Cerebellar cortex (tissue), 1 donor: ENCODE results near the gene RPS6KA5.

Experiments used
- DNase-seq: peaks from one replicate; pipeline ENCODE4 v3.0.0-alpha.2; 2015; ENCODE audit warnings: low spot score

RPS6KA5 gene

GRCh38 chr14:90938615-90939014 is 121.8 kb downstream of the RPS6KA5 start:
- no peak for DNase-seq

GRCh38 chr14:90936757-90937440 is 123.5 kb downstream of the RPS6KA5 start:
- DNase-seq, result peak; percentile 61

DNA sequence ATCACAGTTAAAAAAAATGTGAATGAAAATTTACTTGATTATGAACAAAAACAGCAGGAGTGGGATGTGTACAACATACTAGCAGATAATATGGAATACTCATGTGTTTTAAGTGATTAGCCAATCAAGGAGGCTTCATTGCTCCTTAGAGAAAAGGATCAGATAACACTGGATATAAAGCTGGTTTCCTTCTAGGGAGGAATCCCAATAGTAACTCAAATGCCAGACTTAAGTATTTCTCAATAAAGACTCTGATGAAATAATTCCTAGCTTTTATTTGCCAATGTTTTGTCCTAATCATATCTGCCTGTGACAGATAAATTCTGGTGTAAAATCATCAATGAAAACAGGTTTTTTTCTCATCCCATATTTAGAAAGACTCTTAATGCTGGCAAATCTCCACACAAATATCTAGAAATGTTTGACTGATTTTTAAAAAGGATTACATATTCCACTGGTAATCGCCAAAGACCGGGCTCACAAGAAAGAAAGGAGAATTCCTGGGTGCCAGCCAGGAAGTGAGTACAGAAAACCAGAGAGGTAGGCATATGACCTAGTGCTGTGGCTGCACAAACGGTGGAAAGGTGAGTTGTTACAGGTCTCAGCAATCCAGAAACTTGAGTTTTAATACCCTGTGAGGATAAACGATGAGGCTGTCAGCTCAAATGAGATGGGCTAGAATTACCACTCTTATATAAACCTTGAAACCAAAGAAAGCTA is 135.7 kb downstream of the RPS6KA5 start:
- DNase-seq, result peak; percentile 29

DNA sequence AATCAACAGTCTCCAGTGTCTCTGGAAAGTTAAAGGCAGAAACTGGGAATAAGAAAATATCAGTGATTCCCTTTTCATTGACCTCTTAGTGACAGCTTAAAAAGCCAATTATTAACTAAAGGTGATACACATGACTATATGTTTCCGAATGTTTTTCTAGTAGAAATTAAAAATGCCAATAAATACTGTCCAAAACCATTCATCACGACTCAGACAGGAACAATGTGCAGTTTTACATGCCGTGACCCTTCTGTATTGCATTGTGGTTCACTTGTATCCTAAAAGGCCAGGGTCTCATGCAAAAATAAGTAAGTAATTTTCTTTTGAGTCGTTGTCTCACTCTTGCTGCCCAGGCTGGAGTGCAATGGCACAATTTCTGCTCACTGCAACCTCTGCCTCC is 138.3 kb downstream of the RPS6KA5 start:
- DNase-seq, result no peak

GRCh38 chr14:90911121-90911520 is 149.3 kb downstream of the RPS6KA5 start:
- no peak for DNase-seq

DNA sequence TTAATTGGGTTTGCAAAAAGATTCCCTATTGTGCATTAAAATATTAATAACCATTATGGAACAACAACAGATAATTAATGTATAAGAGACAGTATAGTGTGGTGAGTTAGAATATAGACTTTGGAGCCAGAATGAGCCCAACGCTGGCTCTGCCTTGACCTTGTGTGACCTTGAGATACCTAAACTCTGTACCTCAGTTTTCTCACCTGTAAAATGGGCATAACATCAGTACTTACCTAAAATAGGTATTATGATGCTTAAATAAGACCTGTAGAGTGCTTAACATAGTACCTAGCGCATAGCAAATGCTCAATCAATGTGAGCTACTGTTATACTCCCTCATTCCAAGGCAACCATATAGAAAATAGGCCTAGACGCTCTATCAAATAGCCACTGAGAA is 153.3 kb downstream of the RPS6KA5 start:
- no peak for DNase-seq

- no peak for DNase-seq
These were observed 154.9 kb downstream of the RPS6KA5 start for GRCh38 chr14:90905531-90905930.

GRCh38 chr14:90903101-90903500 is 157.3 kb downstream of the RPS6KA5 start:
- peak; percentile 89 for DNase-seq

- peak; percentile 30 for DNase-seq
These were observed 159.9 kb downstream of the RPS6KA5 start for GRCh38 chr14:90900476-90901083.

GRCh38 chr14:90897022-90897421 is 163.4 kb downstream of the RPS6KA5 start:
- DNase-seq, result no peak

DNA sequence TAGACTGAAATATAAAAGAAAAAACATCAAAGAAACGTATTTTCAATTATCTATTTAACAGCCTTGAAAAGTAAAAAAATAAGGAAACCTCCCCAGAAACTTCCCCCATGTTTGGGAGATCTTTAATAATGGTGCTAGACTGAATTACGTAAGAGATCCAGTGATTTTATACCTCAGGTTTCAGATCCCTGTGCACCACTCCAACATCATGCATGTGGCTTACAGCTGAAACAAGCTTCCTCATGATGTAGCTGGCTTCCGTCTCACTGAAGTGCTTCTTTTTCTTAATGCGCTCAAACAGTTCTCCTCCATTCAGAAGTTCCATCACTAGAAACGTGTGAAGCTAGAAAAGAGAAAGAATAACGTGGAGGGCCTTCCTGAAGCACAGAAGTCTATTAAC is 166.2 kb downstream of the RPS6KA5 start:
- DNase-seq, result no peak

DNA sequence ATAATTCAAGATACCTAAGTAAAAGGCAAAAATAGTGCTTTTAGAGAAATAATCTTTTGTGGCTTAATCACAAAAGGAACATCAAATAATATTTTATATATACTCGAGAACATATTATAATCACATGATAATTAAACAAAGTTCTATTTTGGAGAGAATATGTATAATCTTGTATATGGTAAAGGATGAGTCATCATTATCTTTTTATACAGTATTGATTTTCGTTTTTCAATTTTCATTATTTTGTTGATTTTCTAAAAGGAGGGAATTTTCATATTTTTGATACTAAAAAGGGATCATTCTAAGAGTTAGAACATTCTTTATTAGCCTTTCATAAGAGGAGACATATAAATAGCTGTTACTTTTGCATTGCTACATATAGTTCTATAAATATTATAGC is 166.9 kb downstream of the RPS6KA5 start:
- no peak for DNase-seq

DNA sequence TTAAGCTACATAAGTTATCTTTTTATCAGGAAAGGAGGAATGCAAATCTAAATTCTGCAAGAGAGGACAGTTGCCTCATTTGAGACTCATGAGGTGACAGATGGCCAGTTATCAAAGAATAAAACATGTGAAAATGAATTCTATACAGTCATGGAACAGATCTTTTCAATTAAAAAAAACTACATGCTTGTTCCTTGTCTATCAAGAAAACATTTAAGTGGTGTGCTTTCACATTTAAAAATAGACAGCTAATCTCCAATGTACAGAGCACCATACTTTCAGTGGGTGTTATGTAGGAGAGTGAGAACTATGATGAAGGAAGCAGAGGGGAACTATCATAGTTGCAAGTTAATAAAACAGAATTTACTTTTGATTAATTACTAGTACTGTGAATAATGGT is 167.5 kb downstream of the RPS6KA5 start:
- no peak for DNase-seq

DNA sequence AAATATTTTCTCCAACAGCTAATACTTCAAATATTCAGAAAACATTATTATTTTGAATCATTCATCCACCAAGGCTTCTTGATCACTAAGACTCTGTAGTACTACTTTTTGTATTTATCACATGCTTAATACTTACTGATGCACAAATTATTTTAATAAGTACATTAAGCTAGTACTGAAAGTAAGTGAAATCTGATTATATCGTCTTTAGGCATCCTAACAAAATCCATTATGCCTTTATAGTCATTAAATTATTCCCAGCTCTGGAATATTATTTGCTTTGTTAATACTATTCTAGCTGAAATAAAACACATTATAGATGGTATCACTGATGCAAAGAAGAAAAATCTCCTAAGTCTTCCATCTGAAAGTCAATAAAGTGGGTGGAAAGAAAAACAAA is 169.1 kb downstream of the RPS6KA5 start:
- no peak for DNase-seq

DNA sequence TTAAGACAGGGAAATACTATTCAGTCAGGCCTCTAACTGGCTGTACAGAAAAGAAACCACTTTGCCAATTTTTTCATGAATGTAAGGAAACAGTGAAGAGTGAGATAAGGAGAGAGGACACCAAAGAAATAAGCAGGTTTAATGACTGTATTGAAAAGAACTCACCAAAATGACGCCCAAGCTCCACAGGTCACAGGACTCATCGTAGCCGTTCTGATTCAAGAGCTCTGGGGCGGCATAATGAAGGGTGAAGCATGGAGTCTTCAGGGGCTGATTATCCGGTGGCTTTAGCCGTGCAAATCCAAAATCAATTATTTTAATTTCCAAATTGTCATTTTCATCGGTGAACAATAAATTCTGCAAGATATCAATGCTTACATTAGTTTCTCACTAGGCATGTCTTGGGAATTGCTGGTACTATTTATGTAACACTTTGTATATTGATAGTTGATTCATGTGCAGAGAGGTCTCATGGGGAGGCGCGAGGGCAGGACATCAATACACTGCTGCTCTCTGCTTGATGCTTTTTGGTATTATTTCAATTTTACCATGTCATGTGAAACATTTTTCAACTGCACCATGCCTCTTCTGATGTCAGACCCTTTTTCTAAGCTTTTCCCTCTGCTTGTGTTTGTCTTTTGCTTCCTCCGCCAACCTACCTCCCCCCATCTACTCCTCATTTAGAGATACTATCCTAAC is 170.0 kb downstream of the RPS6KA5 start:
- DNase-seq, result no peak

DNA sequence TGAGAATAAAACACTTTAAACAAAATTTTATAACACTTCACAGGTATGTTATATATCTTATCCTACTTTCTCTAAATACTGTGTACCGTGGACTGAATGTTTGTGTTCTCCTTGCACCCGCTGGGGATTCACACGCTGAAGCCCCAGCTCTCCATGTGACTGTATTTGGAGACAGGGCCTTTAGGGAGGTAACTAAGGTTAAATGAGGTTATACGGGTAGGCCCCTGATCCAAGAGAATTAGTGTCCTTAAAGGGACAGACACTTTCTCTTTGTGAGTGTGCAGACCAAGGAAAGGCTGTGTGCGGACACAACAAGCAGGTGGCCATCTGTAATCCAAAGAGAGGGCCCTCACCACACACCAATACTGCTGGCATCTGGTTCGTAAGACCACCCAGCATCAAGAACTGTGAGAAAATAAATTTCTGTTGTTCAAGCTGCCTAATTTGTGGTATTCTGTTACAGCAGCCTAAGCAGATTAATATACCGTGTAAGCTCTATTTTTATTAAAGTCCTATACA is 174.1 kb downstream of the RPS6KA5 start:
- DNase-seq, result no peak

- no peak for DNase-seq
These were observed 176.7 kb downstream of the RPS6KA5 start for GRCh38 chr14:90883782-90884181.

DNA sequence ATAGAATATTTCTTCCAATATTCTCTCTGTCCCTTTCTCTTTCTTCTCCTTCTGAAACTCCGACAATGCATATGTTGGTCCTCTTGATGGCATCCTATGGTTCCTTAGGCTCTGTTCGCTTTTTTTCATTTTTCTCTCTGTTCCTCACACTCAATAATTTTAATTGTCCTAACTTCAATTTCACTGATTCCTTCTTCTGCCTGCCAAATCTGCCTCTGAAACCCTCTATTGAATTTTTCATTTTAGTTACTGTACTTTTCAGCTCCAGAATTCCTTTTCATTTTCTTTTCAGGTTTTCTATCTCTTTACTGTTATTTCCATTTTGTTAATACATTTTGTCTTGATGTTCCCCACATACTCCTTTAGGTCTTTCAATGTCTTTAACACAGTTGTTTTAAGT is 177.2 kb downstream of the RPS6KA5 start:
- DNase-seq, result no peak

DNA sequence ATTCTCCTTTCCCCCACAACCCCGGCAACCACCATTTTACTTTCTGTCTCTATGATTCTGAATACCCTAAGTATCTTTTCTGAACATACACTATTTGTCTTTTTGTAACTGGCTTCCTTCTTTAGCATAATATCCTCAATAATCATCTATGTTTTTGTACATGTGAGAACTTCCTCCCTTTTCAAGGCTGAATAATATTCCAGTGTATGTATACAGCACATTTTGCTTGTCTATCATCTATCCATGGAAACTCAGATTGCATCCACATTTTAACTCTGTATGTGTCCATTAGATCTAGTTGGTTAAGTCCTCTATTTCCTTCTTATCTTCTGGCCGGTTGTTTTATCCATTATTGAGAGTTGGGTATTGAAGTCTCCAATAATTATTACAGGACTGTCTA is 180.2 kb downstream of the RPS6KA5 start:
- DNase-seq, result no peak

- DNase-seq, result no peak
These were observed 185.8 kb downstream of the RPS6KA5 start for GRCh38 chr14:90874599-90874998.

DNA sequence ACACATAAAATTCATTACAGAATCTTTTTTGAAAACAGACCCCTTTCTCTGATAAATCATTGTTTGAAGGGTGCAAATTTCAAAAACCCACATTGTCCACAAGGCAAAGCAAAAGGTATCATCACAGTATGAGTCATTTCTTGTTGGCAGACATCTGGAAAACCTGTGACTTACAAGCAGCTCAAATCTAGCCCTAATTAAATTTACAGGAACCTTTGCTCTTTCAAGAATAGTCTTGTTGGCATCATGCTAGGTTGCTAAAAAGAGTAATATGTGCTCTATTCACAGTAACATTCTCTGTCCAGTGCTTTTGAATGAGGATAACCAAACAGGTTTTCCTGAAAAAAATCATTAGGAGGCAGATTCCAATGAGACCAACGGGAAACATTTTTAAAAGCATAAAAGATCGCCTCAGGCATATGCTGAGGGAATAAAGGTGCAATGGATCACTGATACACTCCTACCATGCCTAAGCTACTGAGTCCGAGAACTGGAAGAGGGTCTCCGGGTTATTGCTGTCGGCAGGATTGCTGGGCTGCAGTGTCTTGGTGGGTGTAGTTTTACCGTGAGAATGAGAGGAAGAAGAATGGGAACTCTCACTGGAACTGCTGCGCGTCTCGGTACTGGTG is 188.7 kb downstream of the RPS6KA5 start:
- DNase-seq, result no peak
